Stomach (tissue), 4 donors: ENCODE results near the gene SGSH.

Source experiments
- CTCF ChIP-seq, 7 experiments: fragments of 450-650 bp in 4 of 7; fragments of 200-600 bp in 3 of 7; sonication (generic) in 3 of 7; IDR thresholded peaks; one replicate each; pipeline ENCODE4 v1.5.1; 2016 to 2019; ENCODE audit warnings: antibody characterized with exemption in 7 of 7, control low read depth in 2 of 7, mild to moderate bottlenecking in 1 of 7
- POLR2A ChIP-seq, 4 donors: fragments of 450-650 bp; IDR thresholded peaks; one replicate each; pipeline ENCODE4 v1.6.1; 2016; ENCODE audit warnings: antibody characterized with exemption in 4 of 4, control low read depth in 2 of 4, mild to moderate bottlenecking in 1 of 4, moderate library complexity in 1 of 4

DNA sequence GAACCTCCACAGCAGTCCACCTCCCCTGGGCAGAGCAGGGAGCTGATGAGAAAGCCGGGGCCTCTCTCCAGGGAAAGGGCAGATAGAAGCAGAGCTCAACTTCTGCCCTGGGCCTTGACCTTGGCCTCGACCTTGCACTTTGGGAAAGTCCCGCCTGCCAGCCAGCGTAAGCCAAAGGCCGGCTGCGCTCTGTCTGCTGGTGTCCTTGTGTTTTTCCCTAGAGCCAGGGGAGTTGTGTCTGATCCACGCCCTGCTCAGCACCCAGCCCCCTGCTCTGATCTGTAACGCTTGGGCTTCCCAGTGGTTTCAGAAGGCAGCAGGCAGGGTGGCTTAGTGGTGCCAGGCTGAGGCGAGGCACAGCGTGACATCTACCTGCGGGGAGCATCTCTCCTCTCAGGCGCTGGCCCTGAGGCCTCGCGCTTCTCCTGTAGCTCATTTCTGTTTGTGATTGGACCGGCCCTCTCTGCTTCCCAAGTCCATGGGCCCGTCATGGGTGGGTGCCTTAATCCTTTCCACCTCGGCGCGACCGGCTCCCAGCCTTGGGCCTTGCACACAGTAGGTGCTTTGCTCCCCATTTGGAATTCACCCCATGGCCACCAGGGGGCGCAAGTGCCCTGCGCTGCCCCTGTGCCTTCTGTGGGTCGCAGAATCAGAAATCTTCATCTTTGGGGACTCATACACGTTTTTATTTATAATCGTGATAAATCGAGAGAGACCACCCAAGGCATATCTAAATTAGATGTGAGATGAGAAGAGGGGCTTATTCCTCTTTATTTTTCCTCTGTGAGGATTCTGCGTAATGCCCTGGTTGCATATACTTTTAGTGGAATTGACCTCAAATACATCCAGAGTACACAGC is 24.2 kb downstream of the SGSH start:
- TF ChIP-seq CTCF (IDR thresholded peaks at IDR 0.05): peak in 5 of 7 experiments; percentile 57 to 86 (median 61)
- no peak for TF ChIP-seq POLR2A (IDR thresholded peaks at IDR 0.05)
